ENCODE data around the gene DAB1. TPM values are rescaled to one million over a fixed set of nuclear protein-coding genes. Genes with fewer than 3 reads are reported as not detected.

Gene DAB1
- polyA plus RNA-seq, 12 donors = 1.7 to 8.2 (median 2.7) TPM; not detected in 1

- no peak for DNase-seq
Measured at GRCh38 chr1:57079454-57080157, 344.3 kb downstream of the DAB1 start.

GRCh38 chr1:57072401-57073110 lies 351.3 kb downstream of the DAB1 start:
- no peak for DNase-seq

DNA sequence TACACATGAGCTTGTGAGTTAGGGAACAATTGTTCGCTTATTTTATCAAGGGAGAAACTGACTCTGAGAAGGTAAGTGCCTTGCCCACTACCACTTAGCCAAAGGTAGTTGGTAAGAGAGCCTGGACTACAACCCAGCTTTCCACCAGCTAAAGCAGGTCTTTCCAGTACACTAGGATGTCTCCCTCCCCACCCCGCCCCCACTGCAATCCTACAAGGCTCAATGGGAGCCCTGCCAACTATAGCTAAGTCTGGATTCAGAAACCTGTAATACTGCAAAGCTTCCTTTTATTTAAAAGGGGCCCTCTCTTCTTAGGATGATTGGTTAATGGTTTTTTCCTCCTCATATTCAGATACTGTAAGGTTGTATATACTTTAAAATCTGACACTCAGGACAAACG lies 356.0 kb downstream of the DAB1 start:
- peak; percentile 15 for DNase-seq

- DNase-seq = no peak
Measured at GRCh38 chr1:57066980-57067610, 356.8 kb downstream of the DAB1 start.

GRCh38 chr1:57065442-57065841 lies 358.4 kb downstream of the DAB1 start:
- DNase-seq = no peak

- DNase-seq = no peak
Measured at GRCh38 chr1:57064379-57065140, 359.3 kb downstream of the DAB1 start.

GRCh38 chr1:57063406-57064125 lies 360.3 kb downstream of the DAB1 start:
- no peak for DNase-seq

DNA sequence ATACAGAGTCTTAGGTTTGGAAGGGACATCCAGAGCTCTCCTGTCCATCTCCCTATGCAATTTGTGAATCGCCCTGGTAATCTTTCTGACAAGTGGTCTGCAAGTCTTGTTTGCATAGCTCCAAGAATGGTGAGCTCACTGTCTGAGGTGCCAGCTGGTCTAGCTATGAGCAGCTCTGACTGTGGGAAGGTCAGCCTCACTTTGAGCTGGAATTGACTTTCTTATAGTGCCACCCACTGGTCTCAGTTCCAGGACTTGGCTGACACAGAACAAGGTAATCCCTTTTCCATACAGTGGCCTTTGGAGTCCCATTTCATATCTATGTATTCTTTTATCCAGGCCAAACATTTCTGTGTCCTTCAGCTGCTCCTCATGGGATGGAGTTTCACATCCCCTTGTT lies 362.5 kb downstream of the DAB1 start:
- DNase-seq = no peak

DNA sequence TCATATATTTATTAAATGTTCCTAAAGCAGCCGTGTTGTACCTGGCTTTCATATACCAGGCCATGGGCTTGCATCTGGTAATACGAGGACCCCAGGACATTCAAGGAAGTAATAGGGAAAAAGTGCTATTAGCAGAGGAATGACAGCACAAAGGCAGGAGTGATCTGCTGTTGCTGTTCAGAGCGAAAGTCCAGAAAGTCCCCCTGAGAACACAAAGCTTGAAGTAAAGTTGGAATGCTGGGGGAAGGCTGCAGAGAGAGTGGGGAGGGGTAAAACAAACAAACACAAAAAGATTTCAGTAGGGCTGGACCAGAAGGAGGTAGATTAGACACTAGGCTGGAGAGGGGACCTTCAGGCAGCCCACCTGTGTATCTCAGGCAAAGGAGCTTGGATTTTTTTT lies 363.4 kb downstream of the DAB1 start:
- DNase-seq = no peak

- no peak for DNase-seq
Measured at GRCh38 chr1:57058652-57059501, 365.0 kb downstream of the DAB1 start.

GRCh38 chr1:57048856-57049255 lies 375.0 kb downstream of the DAB1 start:
- no peak for DNase-seq

- DNase-seq = no peak
Measured at GRCh38 chr1:57046462-57046861, 377.4 kb downstream of the DAB1 start.

- DNase-seq = no peak
Measured at GRCh38 chr1:57041901-57042300, 382.0 kb downstream of the DAB1 start.

DNA sequence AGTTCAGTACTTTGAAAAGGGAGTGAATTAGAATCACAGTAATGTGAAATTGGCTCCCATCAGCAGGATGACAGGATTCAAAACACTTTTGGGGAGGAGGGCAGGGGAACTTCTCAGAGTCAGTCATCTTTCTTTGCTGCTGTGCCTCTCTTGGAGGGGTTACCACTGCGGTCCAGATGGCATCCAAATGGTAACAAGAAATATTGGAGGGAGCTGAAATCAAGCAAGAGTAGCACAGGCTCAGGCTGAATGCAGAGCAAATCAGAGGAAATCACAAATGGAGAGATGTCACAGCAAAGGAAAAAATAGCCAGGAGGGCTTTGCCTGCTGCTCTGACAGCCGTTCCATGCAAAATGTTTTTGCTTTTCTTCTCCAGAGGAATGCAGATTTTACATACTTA lies 383.0 kb downstream of the DAB1 start:
- no peak for DNase-seq

- no peak for DNase-seq
Measured at GRCh38 chr1:57036641-57037579, 386.9 kb downstream of the DAB1 start.

DNA sequence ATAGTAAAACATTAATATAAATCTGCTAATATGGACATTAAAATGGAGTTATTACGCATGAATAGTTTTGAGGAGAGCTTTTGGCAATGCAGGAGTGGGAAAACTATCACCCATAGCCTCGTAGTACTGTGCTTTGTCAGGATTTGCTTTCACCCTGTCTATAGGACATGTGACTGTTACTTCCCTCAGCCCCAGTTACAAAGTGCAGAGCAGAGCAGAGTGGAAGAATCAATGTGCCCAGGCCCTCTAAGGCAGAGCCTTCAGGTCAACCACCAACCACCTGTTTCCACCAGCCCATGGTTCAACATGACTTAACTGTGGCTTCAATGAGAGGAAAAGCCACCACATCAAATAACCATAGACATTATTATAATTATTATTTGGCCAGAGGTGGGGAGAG lies 389.1 kb downstream of the DAB1 start:
- no peak for DNase-seq

DNA sequence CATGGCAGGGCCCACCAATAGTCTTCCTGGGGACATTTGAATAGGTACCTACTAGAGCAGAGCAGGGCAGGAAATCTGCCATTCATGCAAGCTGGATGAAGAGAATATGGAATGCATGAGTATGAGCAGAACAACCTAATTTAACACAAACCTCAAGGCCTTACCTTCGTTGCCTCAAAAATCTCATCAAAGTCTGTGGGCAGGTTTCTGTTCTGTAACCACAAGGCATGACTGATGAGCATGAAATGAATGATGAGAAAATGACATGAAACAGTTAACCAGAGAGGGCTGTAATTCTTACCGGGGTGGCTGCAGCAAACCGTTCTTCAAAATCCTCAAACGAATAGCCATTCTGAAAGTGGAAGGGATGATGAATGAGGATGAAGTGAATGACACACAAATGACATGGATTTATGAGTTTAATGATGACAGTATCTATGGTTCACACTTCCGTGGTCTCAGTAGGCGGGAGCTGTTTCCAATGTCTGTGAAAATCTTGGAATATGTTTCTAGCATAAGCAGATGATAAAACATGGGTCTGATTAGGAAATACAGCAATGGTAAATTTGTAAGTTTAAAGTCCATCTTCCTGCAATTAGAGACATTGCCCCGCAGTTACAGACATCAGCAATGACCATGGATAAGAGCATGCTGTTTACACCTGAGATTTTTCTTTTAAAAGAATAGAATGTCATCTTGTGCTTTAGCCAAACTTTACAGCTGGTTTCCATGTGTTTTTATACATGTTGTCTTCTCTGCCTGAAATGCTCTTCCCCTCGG lies 390.4 kb downstream of the DAB1 start:
- no peak for DNase-seq

GRCh38 chr1:57026624-57027354 lies 397.1 kb downstream of the DAB1 start:
- DNase-seq = no peak

All from muscle of arm (tissue), 12 donors.